GM19452 (cell line): ENCODE data around the gene KCNN3.

ENCODE experiments used
- ATAC-seq: cut with Tn5 transposase; IDR thresholded peaks from one replicate; pipeline ENCODE4 v1.9.1; 2021; ENCODE audit not compliant: unreplicated experiment

KCNN3 gene

DNA sequence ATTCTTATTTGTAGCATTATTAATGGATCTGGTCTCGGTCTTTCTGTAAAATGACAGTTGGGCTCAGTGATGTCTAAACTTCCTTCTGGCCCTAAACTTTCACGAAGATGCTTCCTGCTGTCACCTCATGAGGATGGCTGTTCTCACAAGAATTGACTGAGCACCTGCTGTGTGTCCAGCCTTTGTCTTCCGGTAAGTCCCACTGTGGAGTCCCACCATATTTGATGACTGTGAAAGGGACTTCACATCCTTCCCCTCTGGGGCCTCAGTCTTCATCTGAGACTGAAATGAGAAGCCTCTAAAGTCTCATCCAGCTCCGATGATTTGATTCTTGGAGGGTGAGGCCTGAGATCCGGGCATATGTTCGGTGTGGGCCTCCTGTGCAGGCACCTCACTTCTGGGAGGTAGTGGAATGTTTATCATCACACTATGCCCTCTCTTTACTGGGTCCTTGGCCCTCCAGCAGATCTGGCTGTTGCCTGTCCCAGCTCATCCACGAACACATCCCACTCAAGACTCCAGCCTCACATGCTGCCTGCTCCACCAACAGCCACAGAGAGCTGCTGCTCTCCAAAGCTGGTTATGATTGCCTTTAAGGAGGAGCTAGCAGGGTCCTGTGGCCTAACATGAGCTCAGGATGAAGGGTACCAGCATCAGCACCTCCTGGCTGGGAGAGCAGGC, 95.8 kb downstream of the KCNN3 start:
- no peak for ATAC-seq

DNA sequence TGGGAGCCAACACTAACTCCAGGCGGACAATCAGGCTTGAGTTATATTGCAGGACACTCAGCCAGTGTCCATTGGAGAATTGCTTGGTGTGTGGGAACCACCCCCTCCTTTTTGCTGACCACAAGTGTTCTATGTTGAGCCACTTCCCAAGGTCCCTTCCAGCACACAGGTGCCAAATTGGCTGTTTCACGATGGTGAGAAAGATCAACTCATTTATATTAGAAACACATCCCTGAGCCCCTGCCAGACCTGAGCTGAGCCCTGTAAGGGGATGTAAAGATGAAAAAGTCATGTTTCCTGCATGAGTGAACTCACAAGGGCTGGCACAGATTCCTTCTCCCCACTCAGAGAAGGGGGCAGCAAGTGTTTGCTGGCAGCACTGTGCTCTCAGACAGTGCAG, 96.5 kb downstream of the KCNN3 start:
- ATAC-seq, result no peak

DNA sequence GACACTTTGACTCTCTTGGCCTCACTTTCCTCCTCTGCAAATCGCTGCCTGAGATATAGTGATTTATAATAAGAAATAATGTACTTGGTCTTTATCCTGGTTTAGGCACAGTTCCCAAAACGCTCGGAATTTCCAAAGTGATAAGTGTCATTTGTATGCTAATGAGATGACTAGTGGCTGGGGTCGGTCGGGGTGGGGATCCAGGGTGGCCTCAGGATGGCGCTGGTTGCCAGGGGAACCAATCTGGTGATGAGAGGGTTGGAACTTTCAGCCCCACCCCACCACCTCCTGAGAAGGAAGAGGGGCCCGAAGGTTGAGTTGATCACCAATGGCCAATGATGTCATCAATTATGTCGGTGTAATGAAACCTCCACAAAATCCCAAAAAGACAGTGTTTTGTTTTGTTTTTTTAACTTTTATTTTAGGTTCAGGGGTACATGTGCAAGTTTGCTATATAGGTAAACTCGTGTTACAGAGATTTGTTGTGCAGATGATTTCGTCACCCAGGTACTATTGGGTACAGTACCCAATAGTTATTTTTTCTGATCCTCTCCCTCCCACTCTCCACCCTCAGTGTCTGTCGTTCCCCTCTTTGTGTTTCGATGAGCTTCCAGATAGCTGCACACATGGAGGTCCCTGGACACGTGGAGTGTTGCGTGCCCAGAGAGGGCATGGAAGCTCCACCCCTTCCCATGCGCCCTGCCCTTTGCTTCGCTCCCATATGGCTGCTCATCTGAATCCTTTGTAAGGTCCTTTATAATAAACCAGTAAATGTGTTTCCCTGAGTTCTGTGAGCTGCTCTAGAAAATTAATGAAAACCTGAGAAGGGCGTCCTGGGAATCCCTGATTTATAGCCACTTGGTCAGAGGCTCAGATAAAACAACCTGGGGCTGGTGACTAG, 97.2 kb downstream of the KCNN3 start:
- no peak for ATAC-seq

DNA sequence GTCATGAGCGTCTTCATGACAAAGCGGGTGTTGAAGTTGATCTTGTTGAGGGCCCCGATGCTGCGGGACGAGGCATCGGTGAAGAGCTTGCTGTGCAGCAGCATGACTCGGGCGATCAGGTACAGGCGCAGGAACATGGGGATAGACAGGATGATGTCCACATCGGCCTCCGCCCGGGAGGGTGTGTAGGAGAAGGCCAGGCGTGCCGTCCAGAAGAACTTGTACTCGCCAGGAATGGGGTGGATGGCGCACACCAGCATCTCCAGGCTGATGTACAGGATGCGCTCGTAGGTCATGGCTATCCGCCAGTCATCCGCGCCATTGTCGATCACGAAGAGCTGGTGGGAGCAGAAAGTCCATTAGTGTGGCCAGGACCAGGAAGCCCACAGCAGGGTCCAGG, 98.0 kb downstream of the KCNN3 start:
- no peak for ATAC-seq

DNA sequence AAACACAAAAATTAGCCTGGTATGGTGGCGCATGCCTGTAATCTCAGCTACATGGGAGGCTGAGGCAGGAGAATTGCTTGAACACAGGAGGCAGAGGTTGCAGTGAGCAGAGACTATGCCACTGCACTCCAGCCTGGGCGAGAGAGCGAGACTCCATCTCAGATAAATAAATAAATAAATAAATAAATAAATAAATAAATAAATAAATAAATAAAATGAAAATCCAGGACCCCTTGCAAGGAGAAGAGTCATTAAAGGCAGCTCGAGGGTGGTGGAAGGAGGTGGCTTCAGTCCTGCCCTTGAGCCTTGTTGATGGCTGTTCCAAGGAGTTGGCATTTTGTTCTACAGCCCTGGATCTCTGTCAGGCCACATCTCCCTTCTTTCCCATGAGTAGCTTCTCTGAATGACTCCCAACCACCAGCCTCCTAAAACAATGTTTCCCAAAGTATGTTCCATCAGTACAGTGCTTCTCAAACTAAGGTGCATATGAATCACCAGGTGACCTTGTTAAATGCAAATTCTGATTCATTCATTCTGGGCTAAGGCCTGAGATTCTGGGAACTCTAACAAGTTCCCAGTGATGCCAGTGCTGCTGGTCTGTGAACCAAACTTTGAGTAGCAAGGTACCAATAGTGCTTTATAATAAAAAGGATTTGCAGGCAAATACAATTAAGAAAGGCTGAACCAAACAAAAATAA, 99.0 kb downstream of the KCNN3 start:
- no peak for ATAC-seq

DNA sequence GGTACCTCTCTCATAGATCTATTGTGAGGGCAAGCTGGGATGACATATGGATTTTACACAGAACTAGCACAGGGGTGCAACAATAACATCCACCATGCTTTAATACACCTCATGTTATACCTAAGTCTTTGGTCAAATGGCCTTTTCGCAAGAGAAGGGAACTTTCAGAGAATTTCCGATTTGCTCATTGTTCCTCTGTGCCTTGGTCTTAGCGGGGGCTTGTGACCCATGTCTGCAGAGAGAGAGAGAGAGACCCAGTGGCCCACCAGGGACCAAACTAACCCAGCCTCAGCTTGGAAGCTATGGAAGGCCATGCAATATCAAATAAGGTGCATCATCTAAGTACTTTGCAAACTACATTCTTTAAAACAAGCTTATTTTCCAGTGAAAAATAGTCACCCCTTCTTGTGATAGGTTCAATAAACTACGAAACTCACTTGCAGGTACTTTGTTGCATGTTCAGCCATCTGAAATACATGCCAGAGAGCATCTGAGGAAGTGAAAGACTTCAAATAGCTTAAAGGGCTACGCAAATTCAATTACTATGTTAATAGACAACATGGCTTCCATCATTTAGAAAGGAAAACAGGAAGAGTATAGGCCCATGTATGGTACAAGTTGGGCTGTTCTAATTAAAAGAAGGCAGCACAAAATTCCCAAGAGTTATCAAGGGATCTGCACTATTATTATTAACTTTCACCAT, 100.7 kb downstream of the KCNN3 start:
- ATAC-seq, result no peak

DNA sequence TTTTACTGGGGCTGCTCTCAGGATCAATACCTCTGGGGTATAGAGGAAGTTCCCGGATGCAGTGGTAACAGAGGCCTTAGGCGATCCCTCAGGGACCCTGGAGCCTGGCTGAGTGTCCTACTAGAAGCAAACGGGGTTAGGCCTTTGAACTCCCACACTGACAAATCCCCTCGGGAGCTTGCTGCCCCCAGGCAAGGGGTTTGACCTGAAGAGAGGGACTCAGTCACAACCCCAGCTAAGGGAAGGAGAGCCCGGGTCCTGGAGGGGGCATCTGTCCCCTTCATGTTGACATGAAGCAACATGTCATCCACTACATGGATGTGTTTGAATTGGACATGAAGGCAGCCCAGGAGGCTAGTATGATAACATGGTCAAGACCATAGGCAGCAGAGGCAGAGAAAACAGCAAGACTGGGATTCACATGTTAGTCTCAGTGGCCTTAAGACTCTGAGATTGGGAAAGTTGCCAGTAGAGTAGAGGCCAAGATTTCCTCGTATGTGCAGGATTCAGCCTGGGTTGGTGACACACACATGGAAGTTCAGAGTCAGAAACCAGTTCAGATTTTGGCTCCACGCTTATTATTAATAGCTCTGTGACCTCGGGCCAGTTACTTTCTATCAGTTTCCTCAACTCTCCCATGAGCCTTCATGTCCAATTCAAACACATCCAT, 101.5 kb downstream of the KCNN3 start:
- no peak for ATAC-seq

DNA sequence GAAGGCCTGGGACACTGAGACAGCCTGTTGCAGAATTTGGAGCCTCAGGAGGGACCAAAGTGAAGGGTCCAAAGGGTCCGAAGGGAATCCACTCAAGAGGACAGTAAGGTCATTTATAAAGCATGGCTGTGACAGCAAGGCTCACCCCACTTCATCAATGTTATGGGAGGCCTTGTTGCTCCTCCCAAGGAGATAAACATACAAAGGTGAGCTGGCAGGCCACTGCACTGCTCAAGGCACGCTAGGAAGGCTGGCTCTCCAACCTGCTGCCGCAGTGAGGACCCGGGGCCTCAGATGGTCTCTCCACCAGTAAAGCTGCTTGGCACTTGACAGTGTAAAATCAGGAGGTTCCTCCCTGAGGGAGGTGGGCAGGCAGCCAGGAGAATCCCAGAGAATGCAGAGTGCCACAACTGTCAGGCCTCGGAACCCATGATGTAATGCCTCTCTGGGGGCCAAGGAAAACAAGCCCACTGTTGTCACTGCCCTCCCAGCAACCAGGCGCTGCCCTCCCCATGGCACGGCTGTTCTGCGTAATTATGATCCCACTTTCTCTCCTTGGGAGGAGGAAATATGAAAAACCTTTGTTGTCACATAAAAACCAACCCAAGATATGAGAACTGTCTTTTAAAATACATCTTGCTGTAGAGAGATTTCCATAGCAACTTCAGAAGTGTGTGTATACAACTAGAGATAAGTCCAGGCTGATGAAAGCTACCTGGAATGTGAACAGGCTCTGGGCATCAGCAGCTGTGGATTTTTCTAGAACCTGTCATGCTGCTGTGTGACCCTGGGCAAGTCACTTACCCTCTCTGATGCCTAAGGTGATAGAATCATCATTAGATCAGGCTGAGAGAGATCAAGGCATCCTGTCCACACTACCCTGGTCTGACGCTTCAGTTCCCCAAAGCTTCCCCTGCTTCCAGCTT, 102.5 kb downstream of the KCNN3 start:
- no peak for ATAC-seq

DNA sequence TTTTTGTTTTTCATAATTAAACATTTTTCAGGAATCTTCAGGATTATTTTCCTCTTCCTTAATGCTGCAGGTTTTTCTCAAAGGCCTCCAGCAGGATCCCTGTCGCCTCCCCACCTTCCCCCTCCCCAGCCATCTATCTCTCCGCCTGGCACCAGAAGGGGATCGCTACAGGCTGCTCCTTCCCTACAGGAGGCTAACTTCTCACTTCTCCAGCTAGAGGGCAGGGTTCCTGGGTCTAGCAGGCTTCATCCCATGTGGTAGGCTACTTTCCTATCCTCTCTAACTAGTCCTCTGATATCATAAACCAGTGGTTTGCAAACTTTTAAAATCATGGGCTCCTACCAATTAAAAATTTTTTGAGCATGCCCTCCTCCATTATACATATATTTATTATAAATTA, 104.1 kb downstream of the KCNN3 start:
- no peak for ATAC-seq

DNA sequence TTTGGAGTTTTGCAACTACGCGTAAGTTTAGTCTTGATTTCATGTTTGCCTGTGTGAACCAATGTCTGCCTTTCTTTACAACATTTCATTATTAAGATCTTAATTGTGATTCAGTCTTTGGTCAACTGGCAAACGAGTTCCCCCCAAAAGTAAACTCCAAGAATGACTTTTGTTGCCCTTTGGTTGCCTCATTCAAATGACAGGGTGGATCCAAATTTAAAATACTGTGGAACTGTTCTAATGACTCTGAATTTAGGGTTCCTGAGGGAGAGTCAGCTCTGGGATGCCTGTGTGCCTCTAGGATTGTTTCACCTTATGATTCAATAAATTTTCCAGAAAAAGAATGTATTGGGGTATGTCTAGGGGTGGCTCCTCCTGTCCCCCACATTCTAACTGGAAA, 105.3 kb downstream of the KCNN3 start:
- no peak for ATAC-seq

DNA sequence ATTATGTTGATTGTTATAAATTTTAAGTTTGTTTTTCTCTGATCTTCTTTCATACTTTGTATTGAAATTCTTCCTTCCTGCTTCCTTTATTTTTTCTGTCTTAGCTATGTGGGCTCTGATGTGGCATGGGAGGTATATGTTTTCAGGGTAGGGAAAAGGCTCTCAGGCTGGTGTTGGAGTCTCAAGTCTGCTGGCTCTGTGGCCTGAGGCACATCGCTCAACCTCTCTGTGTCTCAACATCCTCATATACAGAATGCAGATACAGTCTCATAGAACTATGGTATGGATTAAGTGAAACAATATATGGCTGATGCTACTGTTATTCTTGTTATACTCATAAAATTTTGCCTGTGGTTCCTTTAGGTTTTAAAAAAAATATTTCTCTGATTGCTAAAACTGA, 105.9 kb downstream of the KCNN3 start:
- ATAC-seq, result no peak

DNA sequence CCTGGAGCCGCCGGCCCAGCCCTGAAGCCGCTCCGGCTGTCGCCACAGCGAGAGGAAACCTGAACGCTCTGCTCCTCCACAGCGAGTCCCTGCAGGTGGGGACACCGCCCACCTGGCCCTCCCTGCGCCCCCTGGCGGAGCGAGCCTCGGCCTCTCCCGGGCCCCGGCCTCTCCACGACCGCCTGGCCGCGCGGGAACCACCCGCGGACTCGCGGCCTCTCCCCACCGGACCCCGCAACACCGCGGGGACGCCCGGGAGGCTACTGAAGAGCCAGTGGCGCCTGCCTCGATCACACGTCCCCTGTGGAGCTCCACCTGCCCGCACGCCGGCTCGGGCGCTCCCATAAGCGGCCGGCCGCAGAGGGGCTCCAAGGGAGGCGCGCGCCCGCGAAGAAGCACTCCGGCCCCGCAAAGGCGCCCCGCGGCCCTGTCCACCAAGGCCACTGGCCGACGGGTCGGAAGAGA, 109.6 kb downstream of the KCNN3 start:
- ATAC-seq, result no peak

DNA sequence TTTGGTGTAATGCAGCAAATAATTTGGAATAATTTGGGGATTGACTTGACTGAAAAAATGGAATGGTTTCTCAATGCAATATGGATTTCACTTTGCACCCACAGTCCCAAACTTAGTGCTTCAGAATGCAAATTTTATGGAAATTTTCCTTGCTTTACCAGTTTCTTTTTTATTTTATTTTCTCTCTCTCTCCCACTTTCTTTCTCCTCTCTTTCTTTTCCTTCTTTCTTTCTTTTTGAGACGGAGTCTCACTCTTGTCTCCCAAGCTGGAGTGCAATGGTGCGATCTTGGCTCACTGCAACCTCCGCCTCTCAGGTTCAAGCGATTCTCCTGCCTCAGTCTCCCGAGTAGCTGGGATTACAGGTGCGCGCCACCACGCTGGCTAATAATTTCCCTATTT, 110.3 kb downstream of the KCNN3 start:
- ATAC-seq, result no peak

DNA sequence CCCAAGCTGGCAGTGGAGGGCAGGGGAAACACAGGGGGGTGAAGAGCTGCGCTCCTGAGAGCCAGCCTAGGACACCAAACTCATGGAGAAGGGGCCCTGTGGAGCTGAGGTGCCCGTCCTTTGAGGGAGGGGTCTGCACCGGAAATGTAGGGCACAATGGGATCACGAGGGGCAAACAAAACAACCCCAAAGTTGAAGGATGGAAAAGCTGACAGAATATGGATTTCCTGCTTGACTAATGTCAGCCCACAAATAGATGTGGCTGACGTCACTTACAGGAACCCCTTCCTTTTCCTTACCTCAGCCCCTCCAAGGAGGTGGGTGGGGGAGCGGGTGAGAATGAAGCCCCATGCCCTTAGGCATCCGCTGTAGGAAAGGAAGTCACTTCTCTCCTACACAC, 110.9 kb downstream of the KCNN3 start:
- ATAC-seq, result no peak

DNA sequence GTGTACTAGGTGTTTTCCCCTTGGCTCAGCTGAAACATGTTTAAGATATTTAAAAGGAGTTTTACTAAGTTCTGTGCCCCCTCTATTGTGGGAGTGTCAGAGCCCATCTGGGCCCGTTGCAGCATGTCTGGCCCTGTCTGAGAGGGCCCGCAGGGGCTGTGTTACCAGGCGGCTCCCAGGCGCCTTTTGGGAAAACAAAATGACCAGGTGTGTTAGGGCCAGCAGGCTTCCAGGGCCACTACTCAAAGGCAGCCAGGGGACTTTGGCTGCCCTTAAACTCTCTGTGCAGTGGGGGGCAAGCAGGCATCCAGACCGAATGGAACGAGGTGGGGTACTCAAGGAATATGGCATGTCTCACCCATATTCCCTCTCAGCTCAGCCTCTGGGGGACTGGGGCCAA, 111.7 kb downstream of the KCNN3 start:
- no peak for ATAC-seq

DNA sequence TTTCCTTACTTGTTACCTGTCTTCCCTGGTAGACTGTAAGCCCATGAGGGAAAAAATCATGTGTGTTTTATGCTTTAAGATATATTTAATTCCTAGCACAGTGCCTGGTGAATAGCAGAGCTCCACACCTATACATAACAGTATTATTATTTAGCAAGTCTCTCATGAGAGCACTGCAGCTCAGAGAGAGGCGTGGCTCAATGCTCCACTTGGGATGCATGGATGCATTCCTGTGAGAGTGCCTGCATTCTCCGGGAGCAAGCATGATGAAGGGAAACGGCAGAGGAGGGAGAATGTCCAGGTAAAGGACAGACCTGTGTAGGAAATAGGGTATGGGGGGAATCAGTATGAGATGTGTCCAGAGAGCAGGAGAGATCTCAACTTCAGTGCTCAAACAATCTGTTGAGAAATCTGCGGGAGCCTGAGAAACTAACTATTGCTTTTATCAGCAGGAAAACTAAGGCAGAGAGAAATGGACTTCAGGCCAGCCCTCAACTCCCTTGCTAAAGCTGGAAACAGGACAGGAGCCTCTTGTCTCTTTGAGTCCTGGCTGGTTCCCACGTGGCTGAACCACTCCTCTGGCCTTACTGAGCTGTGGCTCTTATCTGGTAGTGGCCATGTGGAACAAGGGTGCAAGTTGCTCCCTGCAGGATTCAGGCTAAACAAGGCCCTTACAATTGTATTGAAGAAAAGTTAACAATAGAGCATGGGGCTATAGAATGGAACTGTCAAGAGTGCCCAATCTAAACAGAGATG, 113.1 kb downstream of the KCNN3 start:
- ATAC-seq, result no peak

DNA sequence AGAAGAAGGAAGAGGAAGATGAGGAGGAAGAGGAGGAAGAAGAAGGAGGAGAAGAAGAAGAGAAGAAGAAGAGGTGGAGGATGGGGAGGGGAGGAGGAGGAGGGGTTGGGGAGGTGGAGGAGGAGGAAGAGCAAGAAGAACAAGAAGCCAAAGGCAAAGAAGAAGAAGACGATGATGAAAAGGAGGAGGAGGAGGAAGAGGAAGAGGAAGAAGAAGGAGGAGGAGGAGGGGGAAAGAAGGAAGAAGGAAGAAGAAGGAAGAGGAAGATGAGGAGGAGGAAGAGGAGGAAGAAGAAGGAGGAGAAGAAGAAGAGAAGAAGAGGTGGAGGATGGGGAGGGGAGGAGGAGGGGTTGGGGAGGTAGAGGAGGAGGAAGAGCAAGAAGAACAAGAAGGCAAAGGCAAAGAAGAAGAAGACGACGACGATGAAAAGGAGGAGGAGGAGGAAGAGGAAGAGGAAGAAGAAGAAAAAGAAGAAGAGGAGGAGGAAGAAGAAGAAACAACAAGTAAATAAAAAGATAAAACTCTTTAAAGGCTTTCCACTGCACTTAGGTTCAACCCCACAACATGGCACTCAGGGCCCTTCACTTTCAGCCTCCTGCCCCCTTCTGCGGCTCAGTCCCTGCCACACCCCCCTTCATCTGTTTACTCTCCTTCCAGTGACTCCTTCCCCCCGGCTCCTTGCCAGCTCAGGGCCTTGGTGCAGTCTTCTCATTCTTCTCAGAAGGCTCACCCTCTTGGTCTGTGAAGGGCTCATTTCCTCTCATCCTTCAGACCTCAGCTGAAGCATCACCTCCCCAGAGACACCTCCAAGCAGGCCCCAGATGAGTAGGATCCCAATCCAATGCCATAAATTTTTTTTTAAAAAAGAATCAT, 114.0 kb downstream of the KCNN3 start:
- no peak for ATAC-seq

DNA sequence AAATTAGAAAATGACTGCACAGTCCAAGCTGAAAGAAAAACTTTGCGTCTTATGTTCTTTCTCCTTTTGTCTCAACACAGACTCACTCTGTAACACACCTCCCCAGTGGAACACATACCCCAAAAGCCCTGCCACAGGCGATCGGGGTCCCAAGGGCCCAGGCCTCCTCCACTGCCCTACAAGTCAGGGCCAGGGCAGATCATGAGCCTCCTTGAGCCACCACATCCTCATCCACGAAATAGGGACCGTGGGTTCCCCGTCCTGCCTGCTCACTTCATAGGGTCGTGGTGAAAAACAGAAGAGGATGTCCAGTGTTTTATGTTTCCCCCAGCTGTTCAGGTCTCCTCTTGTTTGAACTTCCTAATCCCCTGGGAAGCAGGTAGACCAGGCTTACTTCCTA, 116.7 kb downstream of the KCNN3 start:
- ATAC-seq, result no peak
